Measurements from ENCODE around the gene AP1G2.
"Not testable (repeated sequence)": the region's sequence is repeated elsewhere in the genome, so short reads cannot be mapped to it uniquely, and the experiment has no call there.

The AP1G2 gene

GRCh38 chr14:23604675-23605170 is 37.1 kb upstream of the AP1G2 start:
- Histone ChIP-seq H3K36me3 (replicated peaks) (no peaks in the 10 kb centered on the region), H3K9me3 (no peaks in the 10 kb centered on the region), H3K4me1 (no peaks in the 10 kb centered on the region), H3K27me3 (ENCODE audit: low read depth) (no peaks in the 10 kb centered on the region), H3K4me3 (no peak overlapping the region)
- DNase-seq (ENCODE audit: low spot score in 2 of 2), result no peak
- in situ Hi-C loops (cut with MboI; ENCODE audit: low sequenced_read_pairs), result no loop called here

DNA sequence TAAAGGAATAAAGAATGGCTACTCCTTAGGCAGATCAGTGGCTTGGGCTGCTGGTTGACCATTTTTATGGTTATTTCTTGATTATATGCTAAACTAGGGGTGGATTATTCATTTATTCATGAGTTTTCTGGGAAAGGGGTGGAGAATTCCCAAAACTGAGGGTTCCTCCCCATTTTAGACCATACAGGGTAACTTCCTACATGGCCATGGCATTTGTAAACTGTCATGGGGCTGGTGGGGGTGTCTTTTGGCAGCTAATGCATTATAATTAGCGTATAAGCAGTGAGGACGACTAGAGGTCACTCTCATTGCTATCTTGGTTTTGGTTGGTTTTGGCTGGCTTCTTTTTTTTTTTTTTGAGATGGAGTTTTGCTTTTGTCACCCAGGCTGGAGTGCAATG is 36.6 kb upstream of the AP1G2 start:
- no peaks in the 10 kb centered on the region for H3K36me3 ChIP-seq (replicated peaks)
- DNase-seq (ENCODE audit: low spot score in 2 of 2), result no peak
- no peak overlapping the region for H3K4me3 ChIP-seq
- no peaks in the 10 kb centered on the region for H3K27me3 ChIP-seq (ENCODE audit: low read depth)
- no peaks in the 10 kb centered on the region for H3K9me3 ChIP-seq
- no peaks in the 10 kb centered on the region for H3K4me1 ChIP-seq
- in situ Hi-C loops (cut with MboI; ENCODE audit: low sequenced_read_pairs), result no loop called here

DNA sequence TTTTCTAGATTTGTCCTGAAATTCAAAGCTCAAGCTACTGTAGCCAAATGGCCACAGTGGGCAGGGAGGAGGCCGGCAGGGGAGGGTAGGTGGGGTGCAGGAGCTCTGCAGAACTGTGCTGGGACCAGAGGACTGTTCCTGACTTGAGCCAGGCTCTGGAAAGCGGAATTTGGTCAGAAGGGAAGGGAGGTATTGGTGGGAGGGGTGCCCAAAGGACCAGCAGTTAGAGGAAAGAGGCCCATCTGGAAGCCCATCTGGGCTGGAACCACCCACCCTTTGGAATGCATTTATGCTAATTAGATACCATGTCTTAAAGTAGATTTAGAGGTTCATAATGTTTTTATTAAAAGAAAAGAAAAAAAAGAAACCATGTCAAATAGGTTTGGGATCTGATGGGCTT is 35.5 kb upstream of the AP1G2 start:
- no peaks in the 10 kb centered on the region for H3K4me1 ChIP-seq
- no peaks in the 10 kb centered on the region for H3K36me3 ChIP-seq (replicated peaks)
- in situ Hi-C loops (cut with MboI; ENCODE audit: low sequenced_read_pairs), result no loop called here

GRCh38 chr14:23602181-23603095 is 34.8 kb upstream of the AP1G2 start:
- no peaks in the 10 kb centered on the region for H3K9me3 ChIP-seq
- H3K4me1 ChIP-seq, result no peaks in the 10 kb centered on the region
- DNase-seq (ENCODE audit: low spot score in 2 of 2), result no peak
- no peaks in the 10 kb centered on the region for H3K36me3 ChIP-seq (replicated peaks)
- in situ Hi-C loops (cut with MboI; ENCODE audit: low sequenced_read_pairs), result no loop called here
- H3K27me3 ChIP-seq (ENCODE audit: low read depth), result no peaks in the 10 kb centered on the region
- H3K4me3 ChIP-seq, result no peak overlapping the region

More for the DNA sequence above, 35.5 kb upstream of the AP1G2 start:
- Histone ChIP-seq H3K9me3 (no peaks in the 10 kb centered on the region), H3K4me3 (no peak overlapping the region), H3K27me3 (ENCODE audit: low read depth) (no peaks in the 10 kb centered on the region)
- no peak for DNase-seq (ENCODE audit: low spot score in 2 of 2)

GRCh38 chr14:23601845-23602180 is 34.2 kb upstream of the AP1G2 start:
- no peaks in the 10 kb centered on the region for H3K36me3 ChIP-seq (replicated peaks)
- no peak for DNase-seq (ENCODE audit: low spot score in 2 of 2)
- H3K27me3 ChIP-seq (ENCODE audit: low read depth), result no peaks in the 10 kb centered on the region
- no peaks in the 10 kb centered on the region for H3K4me1 ChIP-seq
- no peak overlapping the region for H3K4me3 ChIP-seq
- no peaks in the 10 kb centered on the region for H3K9me3 ChIP-seq
- in situ Hi-C loops (cut with MboI; ENCODE audit: low sequenced_read_pairs), result no loop called here

DNA sequence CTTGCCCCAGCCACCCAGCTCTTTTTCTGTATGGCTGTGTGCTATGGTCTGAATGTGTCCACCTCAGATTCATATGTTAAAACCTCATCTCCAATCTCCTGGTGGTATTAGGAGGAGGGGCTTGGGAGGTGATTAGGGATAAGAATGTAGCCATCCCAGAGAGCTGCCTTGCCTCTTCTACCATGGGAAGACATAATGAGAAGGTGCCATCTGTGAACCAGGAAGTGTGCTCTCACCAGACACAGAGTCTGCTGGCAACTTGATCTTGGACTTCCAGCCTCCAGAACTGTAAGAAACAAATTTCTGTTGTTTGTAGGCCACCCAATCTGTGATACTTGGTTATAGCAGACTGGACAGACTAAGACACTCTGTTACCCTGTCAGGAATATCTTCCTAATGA is 33.8 kb upstream of the AP1G2 start:
- Histone ChIP-seq H3K4me1 (no peaks in the 10 kb centered on the region), H3K27me3 (ENCODE audit: low read depth) (no peaks in the 10 kb centered on the region), H3K4me3 (no peak overlapping the region), H3K9me3 (no peaks in the 10 kb centered on the region), H3K36me3 (replicated peaks) (no peaks in the 10 kb centered on the region)
- in situ Hi-C loops (cut with MboI; ENCODE audit: low sequenced_read_pairs), result no loop called here
- no peak for DNase-seq (ENCODE audit: low spot score in 2 of 2)

DNA sequence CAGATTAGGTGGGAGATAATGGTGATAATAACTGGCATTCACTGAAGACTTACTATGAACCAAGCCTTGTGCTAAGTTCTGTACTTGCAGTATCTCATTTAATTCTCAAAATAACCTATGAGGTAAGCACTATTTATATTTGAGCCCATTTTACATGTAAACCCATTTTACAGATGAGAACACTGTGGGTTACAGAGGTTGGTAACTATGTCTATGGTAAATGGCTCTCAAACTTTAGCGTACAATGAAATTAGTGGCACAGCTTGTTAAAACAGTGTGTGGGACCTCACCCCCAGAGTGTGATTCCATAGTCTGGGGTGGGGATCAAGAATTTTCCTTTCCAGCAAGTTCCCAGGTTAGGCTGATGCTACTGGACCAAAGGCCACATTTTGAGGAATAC is 33.2 kb upstream of the AP1G2 start:
- DNase-seq (ENCODE audit: low spot score in 2 of 2), result no peak
- in situ Hi-C loops (cut with MboI; ENCODE audit: low sequenced_read_pairs), result no loop called here
- Histone ChIP-seq H3K4me3 (no peak overlapping the region), H3K36me3 (replicated peaks) (no peaks in the 10 kb centered on the region), H3K9me3 (no peaks in the 10 kb centered on the region), H3K4me1 (no peaks in the 10 kb centered on the region), H3K27me3 (ENCODE audit: low read depth) (no peaks in the 10 kb centered on the region)

DNA sequence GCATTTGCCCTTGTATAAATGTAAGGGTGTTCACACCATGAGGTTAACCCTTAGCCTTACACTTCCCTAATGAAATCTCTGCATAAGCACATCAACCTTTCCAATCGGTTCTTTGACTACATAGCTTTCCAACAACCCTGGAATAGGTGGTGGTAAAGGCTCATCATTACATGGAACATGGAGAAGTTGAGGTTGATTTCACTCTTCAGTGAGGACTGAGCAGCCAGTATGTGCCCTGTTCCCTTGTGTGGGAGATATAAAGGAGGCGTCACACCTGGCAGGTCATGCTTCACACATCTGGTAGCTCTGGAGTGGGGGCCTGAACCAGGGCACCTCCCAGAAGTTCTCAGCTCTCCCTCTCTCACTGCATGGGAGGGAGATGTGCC is 32.7 kb upstream of the AP1G2 start:
- Histone ChIP-seq H3K4me3 (no peak overlapping the region), H3K4me1 (no peaks in the 10 kb centered on the region), H3K36me3 (replicated peaks) (no peaks in the 10 kb centered on the region), H3K27me3 (ENCODE audit: low read depth) (no peaks in the 10 kb centered on the region), H3K9me3 (no peaks in the 10 kb centered on the region)
- in situ Hi-C loops (cut with MboI; ENCODE audit: low sequenced_read_pairs), result no loop called here
- DNase-seq (ENCODE audit: low spot score in 2 of 2), result no peak

- DNase-seq (ENCODE audit: low spot score in 2 of 2); H3K36me3 ChIP-seq (replicated peaks); H3K27me3 ChIP-seq (ENCODE audit: low read depth); H3K4me1 ChIP-seq; H3K4me3 ChIP-seq; H3K9me3 ChIP-seq; in situ Hi-C loops (cut with MboI; ENCODE audit: low sequenced_read_pairs): not testable (repeated sequence)
Measured at GRCh38 chr14:23594191-23594590, 26.6 kb upstream of the AP1G2 start.

DNA sequence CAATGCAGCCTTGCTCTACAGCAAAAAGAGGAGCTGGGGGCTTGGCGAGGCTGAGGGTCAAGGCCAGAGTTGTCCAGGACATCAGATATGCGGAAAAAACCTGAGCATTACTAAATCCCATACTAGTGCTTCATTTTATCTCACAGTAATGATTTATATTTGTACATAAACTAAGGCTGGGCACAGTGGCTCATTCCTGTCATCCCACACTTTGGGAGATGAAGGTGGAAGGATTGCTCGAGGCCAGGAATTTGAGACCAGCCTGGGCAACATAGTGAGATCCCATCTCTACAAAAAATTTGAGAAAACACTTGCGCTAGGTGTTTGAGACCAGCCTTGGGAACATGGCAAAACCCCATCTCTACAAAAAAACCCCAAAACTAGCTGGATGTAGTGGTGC is 22.6 kb upstream of the AP1G2 start:
- in situ Hi-C loops (cut with MboI; ENCODE audit: low sequenced_read_pairs), result no loop called here
- H3K4me1 ChIP-seq, result no peaks in the 10 kb centered on the region
- no peak for DNase-seq (ENCODE audit: low spot score in 2 of 2)

GRCh38 chr14:23589606-23590005 is 22.0 kb upstream of the AP1G2 start:
- in situ Hi-C loops (cut with MboI; ENCODE audit: low sequenced_read_pairs), result no loop called here

More for the DNA sequence above, 22.6 kb upstream of the AP1G2 start:
- H3K9me3 ChIP-seq, result no peaks in the 10 kb centered on the region; the same call in 1 of the 2 replicates
- H3K27me3 ChIP-seq (ENCODE audit: low read depth), result peaks cover 2% of the 10 kb centered on the region; the same call in 1 of the 2 replicates
- no peak overlapping the region for H3K4me3 ChIP-seq
- H3K36me3 ChIP-seq (replicated peaks), result no peaks in the 10 kb centered on the region

GRCh38 chr14:23588884-23589598 is 21.4 kb upstream of the AP1G2 start:
- peaks cover 2% of the 10 kb centered on the region; the same call in 1 of the 2 replicates for H3K27me3 ChIP-seq (ENCODE audit: low read depth)
- peak; percentile 85 to 93 for DNase-seq (ENCODE audit: low spot score in 2 of 2)
- H3K36me3 ChIP-seq (replicated peaks), result no peaks in the 10 kb centered on the region
- no peaks in the 10 kb centered on the region; the same call in 1 of the 2 replicates for H3K9me3 ChIP-seq
- H3K4me1 ChIP-seq, result no peaks in the 10 kb centered on the region
- in situ Hi-C loops (cut with MboI; ENCODE audit: low sequenced_read_pairs), result no loop called here
- no peak overlapping the region for H3K4me3 ChIP-seq

More at GRCh38 chr14:23589606-23590005, 22.0 kb upstream of the AP1G2 start:
- no peak for DNase-seq (ENCODE audit: low spot score in 2 of 2)
- Histone ChIP-seq H3K36me3 (replicated peaks) (no peaks in the 10 kb centered on the region), H3K4me3 (no peak overlapping the region), H3K9me3 (no peaks in the 10 kb centered on the region; the same call in 1 of the 2 replicates), H3K4me1 (no peaks in the 10 kb centered on the region), H3K27me3 (ENCODE audit: low read depth) (peaks cover 2% of the 10 kb centered on the region; the same call in 1 of the 2 replicates)

DNA sequence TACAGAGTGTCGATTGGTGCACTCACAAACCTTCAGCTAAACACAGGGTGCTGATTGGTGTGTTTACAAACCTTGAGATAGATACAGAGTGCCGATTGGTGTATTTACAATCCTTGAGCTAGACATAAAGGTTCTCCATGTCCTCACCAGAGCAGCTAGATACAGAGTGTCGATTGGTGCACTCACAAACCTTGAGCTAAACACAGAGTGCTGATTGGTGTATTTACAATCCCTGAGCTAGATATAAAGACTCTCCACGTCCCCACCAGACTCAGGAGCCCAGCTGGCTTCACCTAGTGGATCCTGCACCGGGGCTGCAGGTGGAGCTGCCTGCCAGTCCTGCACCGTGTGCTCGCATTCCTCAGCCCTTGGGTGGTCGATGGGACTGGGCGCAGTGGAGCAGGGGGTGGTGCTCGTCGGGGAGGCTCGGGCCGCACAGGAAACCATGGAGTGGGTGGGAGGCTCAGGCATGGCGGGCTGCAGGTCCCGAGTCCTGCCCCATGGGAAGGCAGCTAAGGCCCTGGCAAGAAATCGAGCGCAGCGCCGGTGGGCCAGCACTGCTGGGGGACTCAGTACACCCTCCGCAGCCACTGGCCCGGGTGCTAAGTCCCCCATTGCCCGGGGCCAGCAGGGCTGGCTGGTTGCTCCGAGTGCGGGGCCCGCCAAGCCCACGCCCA is 17.1 kb upstream of the AP1G2 start:
- in situ Hi-C loops (cut with MboI; ENCODE audit: low sequenced_read_pairs); DNase-seq (ENCODE audit: low spot score in 2 of 2): not testable (repeated sequence)

More for the DNA sequence above, 17.1 kb upstream of the AP1G2 start:
- not testable (repeated sequence) for H3K36me3 ChIP-seq (replicated peaks); H3K4me1 ChIP-seq; H3K9me3 ChIP-seq; H3K4me3 ChIP-seq; H3K27me3 ChIP-seq (ENCODE audit: low read depth)

All from HAP-1 (cell line).